WTC11 (cell line): ENCODE measurements around the gene MFSD2A. TPM values are rescaled to one million over a fixed set of nuclear protein-coding genes. Genes with fewer than 3 reads are reported as not detected.
"Not testable (repeated sequence)": the region's sequence is repeated elsewhere in the genome, so short reads cannot be mapped to it uniquely, and the experiment has no call there.

Experiments
- ATAC-seq: fragments of 200-7000 bp; cut with Tn5 transposase; 2 replicates; pipeline ENCODE4 v1.10.0; 2021; ENCODE audit warnings: mild to moderate bottlenecking, moderate library complexity
- CTCF ChIA-PET: fragments of 300-600 bp; sonication (Branson Sonifier 250); formaldehyde crosslinking; loops from one replicate; lab custom pipeline; 2021; ENCODE audit warnings: antibody characterized with exemption; lab: Charles Lee
- POLR2A ChIA-PET: fragments of 350-600 bp; sonication (Branson Sonifier 250); formaldehyde crosslinking; loops from one replicate; lab custom pipeline; 2021; ENCODE audit warnings: antibody characterized with exemption; lab: Charles Lee
- DNase-seq: peaks from one replicate; pipeline ENCODE4 v3.0.0; 2021; ENCODE audit warnings: low spot score
- H3K27ac Mint-ChIP-seq: 2 replicates; pipeline ENCODE4 v1.8.0; 2021; ENCODE audit warnings: mixed read lengths
- H3K27me3 Mint-ChIP-seq: 2 replicates; pipeline ENCODE4 v1.8.0; 2021; ENCODE audit warnings: low read depth, mild to moderate bottlenecking, moderate library complexity, mixed read lengths
- H3K36me3 Mint-ChIP-seq: 2 replicates; pipeline ENCODE4 v1.8.0; 2021; ENCODE audit warnings: mixed read lengths
- H3K4me1 Mint-ChIP-seq: 2 replicates; pipeline ENCODE4 v1.8.0; 2022; ENCODE audit warnings: mixed read lengths
- H3K4me3 Mint-ChIP-seq: 2 replicates; pipeline ENCODE4 v1.8.0; 2021; ENCODE audit warnings: mild to moderate bottlenecking, moderate library complexity, mixed read lengths
- H3K9me3 Mint-ChIP-seq: 2 replicates; pipeline ENCODE4 v1.8.0; 2021; ENCODE audit warnings: mixed read lengths
- AFF4 ChIP-seq: sonication (generic); formaldehyde crosslinking; IDR thresholded peaks from 2 replicates; pipeline ENCODE4 v1.8.1; 2023; ENCODE audit warnings: mild to moderate bottlenecking, missing genetic modification reagents, borderline replicate concordance
- CDX4 ChIP-seq: fragments of 250-450 bp; sonication (Bioruptor Pico); IDR thresholded peaks from 2 replicates; pipeline ENCODE4 v1.9.0; 2021; ENCODE audit warnings: moderate library complexity, mild to moderate bottlenecking, inconsistent platforms, borderline replicate concordance
- E2F4 ChIP-seq: sonication (generic); formaldehyde crosslinking; IDR thresholded peaks from 2 replicates; pipeline ENCODE4 v1.8.1; 2022; ENCODE audit warnings: low read depth, mild to moderate bottlenecking, moderate library complexity, missing genetic modification reagents, borderline replicate concordance
- EMX1 ChIP-seq: fragments of 250-450 bp; sonication (Bioruptor Pico); IDR thresholded peaks from 2 replicates; pipeline ENCODE4 v1.8.0; 2021; ENCODE audit warnings: mild to moderate bottlenecking
- ERG ChIP-seq: fragments of 250-450 bp; sonication (Bioruptor Pico); IDR thresholded peaks from 2 replicates; pipeline ENCODE4 v1.8.0; 2021; ENCODE audit warnings: mild to moderate bottlenecking
- FOXP4 ChIP-seq: sonication (generic); formaldehyde crosslinking; IDR thresholded peaks from 2 replicates; pipeline ENCODE4 v1.8.0; 2022; ENCODE audit warnings: mild to moderate bottlenecking, missing genetic modification reagents
- GTF2I ChIP-seq: fragments of 250-450 bp; sonication (Bioruptor Pico); conservative IDR thresholded peaks from 2 replicates; pipeline ENCODE4 v1.4.0; 2021; ENCODE audit warnings: mild to moderate bottlenecking
- HMGXB4 ChIP-seq: sonication (generic); formaldehyde crosslinking; IDR thresholded peaks from 2 replicates; pipeline ENCODE4 v1.8.1; 2023; ENCODE audit warnings: mild to moderate bottlenecking, moderate library complexity, missing genetic modification reagents
- KAT7 ChIP-seq: sonication (generic); formaldehyde crosslinking; IDR thresholded peaks from 2 replicates; pipeline ENCODE4 v1.8.1; 2023; ENCODE audit warnings: missing genetic modification reagents, mild to moderate bottlenecking, borderline replicate concordance
- NR2C2 ChIP-seq: sonication (generic); formaldehyde crosslinking; IDR thresholded peaks from 2 replicates; pipeline ENCODE4 v1.8.0; 2022; ENCODE audit warnings: mild to moderate bottlenecking, missing genetic modification reagents
- PRDM15 ChIP-seq: sonication (generic); formaldehyde crosslinking; IDR thresholded peaks from 2 replicates; pipeline ENCODE4 v1.8.0; 2022; ENCODE audit warnings: missing genetic modification reagents
- PRRX2 ChIP-seq: fragments of 250-450 bp; sonication (Bioruptor Pico); IDR thresholded peaks from 2 replicates; pipeline ENCODE4 v1.8.0; 2021; ENCODE audit warnings: mild to moderate bottlenecking
- SOX15 ChIP-seq: fragments of 250-450 bp; sonication (Bioruptor Pico); IDR thresholded peaks from 2 replicates; pipeline ENCODE4 v1.9.0; 2021; ENCODE audit warnings: mild to moderate bottlenecking
- TP53 ChIP-seq: sonication (generic); formaldehyde crosslinking; IDR thresholded peaks from 2 replicates; pipeline ENCODE4 v1.8.1; 2023; ENCODE audit warnings: mild to moderate bottlenecking, missing genetic modification reagents
- ZNF121 ChIP-seq: sonication (generic); formaldehyde crosslinking; IDR thresholded peaks from 2 replicates; pipeline ENCODE4 v1.8.0; 2023; ENCODE audit warnings: missing genetic modification reagents
- ZNF317 ChIP-seq: sonication (generic); formaldehyde crosslinking; IDR thresholded peaks from 2 replicates; pipeline ENCODE4 v1.8.1; 2023; ENCODE audit warnings: low read depth, mild to moderate bottlenecking, moderate library complexity, missing genetic modification reagents, borderline replicate concordance
- ZNF512 ChIP-seq: sonication (generic); formaldehyde crosslinking; IDR thresholded peaks from 2 replicates; pipeline ENCODE4 v1.8.1; 2022; ENCODE audit warnings: missing genetic modification reagents, borderline replicate concordance
- total RNA-seq: library from RNA; stranded (reverse); gene quantifications from 3 replicates; pipeline ENCODE4 v1.2.3, GENCODE V29; 2021

Gene MFSD2A
- total RNA-seq, 1 experiment from 2014 or later: 14.0 TPM

GRCh38 chr1:40007481-40008034 lies 52.6 kb downstream of the MFSD2A start:
- H3K4me3 Mint-ChIP-seq, CTCF ChIA-PET, H3K27me3 Mint-ChIP-seq, H3K36me3 Mint-ChIP-seq, H3K27ac Mint-ChIP-seq, DNase-seq, POLR2A ChIA-PET, ATAC-seq: not testable (repeated sequence)
- H3K9me3 Mint-ChIP-seq: peaks cover 11% of the 10 kb centered on the region
- H3K4me1 Mint-ChIP-seq: peaks cover 15% of the 10 kb centered on the region
- TF ChIP-seq GTF2I (CRISPR knock-in tag) (peak; percentile 66; the same call in 1 of the 2 replicates), ZNF121 (CRISPR knock-in tag) (peak; percentile 17; the same call in 1 of the 2 replicates)

- peaks cover 11% of the 10 kb centered on the region for H3K9me3 Mint-ChIP-seq
- CTCF ChIA-PET: no interaction called here
- no peak for TF ChIP-seq PRDM15 (CRISPR knock-in tag)
- no peak for TF ChIP-seq ZNF512 (CRISPR knock-in tag)
- TF ChIP-seq E2F4 (CRISPR knock-in tag): no peak
- no peak for TF ChIP-seq AFF4
- no peak for TF ChIP-seq TP53
- TF ChIP-seq SOX15 (CRISPR knock-in tag): no peak
- TF ChIP-seq NR2C2 (CRISPR knock-in tag): no peak
- TF ChIP-seq HMGXB4 (CRISPR knock-in tag): no peak
- TF ChIP-seq FOXP4 (CRISPR knock-in tag): no peak
- no peak for TF ChIP-seq ERG (CRISPR knock-in tag)
- TF ChIP-seq ZNF317 (CRISPR knock-in tag): no peak
- no peak for TF ChIP-seq PRRX2
- TF ChIP-seq CDX4 (CRISPR knock-in tag): no peak
- TF ChIP-seq EMX1 (CRISPR knock-in tag): no peak
- no peak for TF ChIP-seq KAT7 (CRISPR knock-in tag)
Measured at GRCh38 chr1:40011198-40011597, 56.3 kb downstream of the MFSD2A start.

More at GRCh38 chr1:40011198-40011597, 56.3 kb downstream of the MFSD2A start:
- POLR2A ChIA-PET: no interaction called here
- ATAC-seq (no peak), DNase-seq (no peak)
- no peak overlapping the region for H3K4me3 Mint-ChIP-seq
- H3K4me1 Mint-ChIP-seq: no peaks in the 10 kb centered on the region
- no peaks in the 10 kb centered on the region for H3K27me3 Mint-ChIP-seq
- H3K36me3 Mint-ChIP-seq: no peaks in the 10 kb centered on the region
- no peak overlapping the region for H3K27ac Mint-ChIP-seq
